D721Med (cell line): ENCODE measurements around the gene RGS1.

Experiments
- DNase-seq: peaks from one replicate; pipeline ENCODE4 v3.0.0; 2011; ENCODE audit warnings: low spot score; ENCODE audit not compliant: insufficient read length
- FAIRE-seq: peaks from 2 replicates; lab custom pipeline; 2011; peaks lifted over from hg19 to GRCh38; lab: Jason Lieb, UNC
- TF ChIP-seq, protein P1 (sequence below): IDR thresholded peaks from 2 replicates; pipeline ENCODE4 v1.5.1; 2012; ENCODE audit warnings: mild to moderate bottlenecking, control low read depth; ENCODE audit not compliant: insufficient read depth; ENCODE audit errors: missing control alignments

Gene RGS1

DNA sequence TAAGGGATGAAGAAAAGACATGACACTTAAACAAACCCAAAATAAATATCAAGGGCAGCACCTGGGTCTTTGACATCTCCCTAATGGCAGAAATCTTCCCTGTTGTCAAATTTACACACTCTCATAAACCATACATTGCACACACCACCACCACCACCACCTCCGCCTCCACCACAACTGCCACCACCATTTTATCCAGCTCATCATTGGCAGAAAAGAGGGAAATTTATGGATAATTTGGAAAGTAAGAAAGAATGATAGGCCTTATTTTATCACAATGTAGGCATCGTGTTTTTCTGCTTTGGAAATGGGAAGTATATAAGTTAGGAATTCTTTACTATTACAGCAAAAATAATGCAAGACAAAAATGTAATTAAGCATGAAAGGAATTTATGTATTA is 33.1 kb downstream of the RGS1 start:
- no peak for FAIRE-seq
- TF ChIP-seq, protein P1, sequence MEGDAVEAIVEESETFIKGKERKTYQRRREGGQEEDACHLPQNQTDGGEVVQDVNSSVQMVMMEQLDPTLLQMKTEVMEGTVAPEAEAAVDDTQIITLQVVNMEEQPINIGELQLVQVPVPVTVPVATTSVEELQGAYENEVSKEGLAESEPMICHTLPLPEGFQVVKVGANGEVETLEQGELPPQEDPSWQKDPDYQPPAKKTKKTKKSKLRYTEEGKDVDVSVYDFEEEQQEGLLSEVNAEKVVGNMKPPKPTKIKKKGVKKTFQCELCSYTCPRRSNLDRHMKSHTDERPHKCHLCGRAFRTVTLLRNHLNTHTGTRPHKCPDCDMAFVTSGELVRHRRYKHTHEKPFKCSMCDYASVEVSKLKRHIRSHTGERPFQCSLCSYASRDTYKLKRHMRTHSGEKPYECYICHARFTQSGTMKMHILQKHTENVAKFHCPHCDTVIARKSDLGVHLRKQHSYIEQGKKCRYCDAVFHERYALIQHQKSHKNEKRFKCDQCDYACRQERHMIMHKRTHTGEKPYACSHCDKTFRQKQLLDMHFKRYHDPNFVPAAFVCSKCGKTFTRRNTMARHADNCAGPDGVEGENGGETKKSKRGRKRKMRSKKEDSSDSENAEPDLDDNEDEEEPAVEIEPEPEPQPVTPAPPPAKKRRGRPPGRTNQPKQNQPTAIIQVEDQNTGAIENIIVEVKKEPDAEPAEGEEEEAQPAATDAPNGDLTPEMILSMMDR: no peak

DNA sequence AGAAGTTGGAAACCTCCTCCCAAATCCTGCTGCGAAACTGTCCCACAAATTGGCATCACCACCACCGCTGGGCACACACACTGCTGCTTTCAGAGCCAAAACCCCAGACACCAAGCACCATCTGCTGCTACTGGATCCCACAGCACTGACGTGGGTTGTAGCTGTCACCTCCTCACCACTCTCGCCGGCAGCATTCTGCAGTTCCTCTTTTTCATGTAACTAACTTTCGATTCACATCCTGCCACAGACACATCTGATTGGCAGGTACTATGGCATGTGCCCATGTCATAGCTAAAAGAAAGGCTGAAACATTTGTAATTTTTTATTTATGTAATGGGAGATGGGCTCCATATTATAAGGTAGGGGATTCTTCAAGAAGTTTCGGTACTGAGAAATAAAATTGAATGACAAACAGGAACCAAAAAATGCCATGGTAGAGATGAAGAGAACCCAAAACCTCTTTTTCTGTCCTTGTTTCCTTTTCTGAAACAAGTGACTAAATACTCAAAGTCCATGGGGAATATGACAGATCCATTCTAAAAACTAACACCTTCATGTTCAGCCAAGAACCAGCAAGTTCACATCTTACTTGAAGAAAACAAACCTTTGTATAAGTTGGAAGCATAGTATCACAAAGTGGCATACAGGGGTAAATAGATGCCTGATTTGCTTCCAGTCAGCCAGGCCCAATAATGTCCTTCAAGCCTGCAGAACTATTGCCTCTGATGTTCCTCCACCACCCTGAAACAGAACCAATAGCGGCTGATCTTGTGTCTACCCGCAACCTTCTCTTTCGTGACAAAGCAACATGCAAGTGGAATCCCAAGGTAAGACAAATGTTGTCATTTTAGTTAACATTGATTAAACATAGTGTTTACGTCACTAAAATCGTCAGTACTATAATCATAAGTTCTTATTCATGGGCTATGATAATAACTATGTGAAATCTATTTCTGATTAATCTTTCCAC is 33.8 kb downstream of the RGS1 start:
- no peak for DNase-seq
- peak; percentile 87 for FAIRE-seq
- TF ChIP-seq, protein P1: no peak

More for the DNA sequence above, 33.1 kb downstream of the RGS1 start:
- no peak for DNase-seq

DNA sequence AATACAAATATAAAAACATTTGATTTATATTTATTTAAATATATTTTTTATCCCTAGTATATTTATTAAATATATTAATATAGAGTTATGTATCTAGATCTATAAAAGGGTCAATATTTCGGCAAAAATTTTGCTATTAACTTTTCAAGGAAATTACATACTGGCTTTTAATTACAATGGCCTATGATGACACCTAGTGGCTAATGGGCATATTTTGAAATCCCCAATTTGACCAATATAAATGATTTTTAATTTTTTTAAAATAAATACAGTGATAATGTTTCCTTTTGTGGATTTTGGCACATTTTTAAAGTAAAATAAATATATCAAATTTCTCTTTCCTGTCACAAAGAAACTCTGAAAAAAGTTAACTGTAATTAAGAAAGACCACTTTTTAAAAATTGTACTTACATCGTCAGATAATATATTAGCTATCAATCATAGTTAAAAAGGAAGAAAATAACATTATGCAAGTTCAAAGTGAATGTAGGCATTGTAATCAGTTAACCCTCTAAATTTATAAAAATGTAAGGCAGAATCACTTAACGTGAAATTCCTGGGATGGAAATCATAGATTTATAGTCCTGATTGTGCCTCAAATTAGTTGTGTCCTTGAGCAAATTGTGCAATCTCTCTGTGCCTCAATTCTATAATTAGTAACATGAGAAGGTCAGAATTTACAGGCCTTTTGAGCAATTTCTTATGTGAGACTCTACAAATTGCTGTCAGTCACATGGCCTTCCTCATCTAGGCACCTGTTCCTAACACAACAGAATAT is 34.7 kb downstream of the RGS1 start:
- FAIRE-seq: peak; percentile 93
- no peak for DNase-seq
- TF ChIP-seq, protein P1: peak; percentile 71

DNA sequence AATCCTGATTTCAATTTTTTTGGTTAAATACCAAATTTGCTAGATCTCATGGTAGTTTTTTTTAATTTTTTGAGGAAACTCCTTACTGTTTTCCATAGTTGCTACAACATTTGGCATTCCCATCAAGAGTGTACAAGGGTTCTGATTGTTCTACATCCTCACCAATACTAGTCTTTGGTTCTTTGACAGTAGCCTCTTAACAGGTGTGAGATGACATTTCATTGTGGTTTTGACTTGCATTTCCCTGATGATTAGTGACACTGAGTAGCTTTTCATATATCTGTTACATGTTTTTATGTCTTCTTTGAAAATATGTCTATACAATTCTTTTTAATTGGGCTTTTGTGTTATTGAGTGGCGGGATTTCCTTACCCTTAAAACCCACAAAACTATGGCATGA is 39.5 kb downstream of the RGS1 start:
- TF ChIP-seq, protein P1: no peak
- FAIRE-seq: peak; percentile 82
- no peak for DNase-seq

DNA sequence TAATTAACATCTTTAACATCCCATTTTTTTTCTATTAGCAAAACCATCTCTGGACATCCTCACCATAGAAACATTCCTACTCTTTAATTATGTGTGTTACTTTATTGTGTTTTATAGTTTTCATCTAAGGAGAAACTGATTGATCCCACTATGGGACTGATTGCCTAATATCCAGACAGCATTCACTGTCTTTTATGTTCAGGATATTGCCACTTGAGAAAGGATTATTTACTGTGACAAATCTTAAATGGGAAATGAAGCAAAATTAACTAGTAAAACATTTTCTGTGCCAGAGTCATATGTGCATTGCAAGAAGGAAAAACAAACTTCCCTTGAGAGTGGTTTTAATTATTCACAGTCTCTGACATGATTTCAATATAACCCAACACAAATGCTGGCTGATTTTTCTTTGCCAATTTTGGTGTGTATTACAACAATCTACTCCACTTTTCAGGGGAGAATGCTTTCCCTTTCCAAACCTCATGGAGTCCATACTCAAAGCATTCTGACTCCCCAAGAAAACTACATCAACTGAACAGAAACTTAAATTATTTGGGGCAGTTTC is 44.6 kb downstream of the RGS1 start:
- DNase-seq (no peak), FAIRE-seq (peak; percentile 6)
- TF ChIP-seq, protein P1: no peak

DNA sequence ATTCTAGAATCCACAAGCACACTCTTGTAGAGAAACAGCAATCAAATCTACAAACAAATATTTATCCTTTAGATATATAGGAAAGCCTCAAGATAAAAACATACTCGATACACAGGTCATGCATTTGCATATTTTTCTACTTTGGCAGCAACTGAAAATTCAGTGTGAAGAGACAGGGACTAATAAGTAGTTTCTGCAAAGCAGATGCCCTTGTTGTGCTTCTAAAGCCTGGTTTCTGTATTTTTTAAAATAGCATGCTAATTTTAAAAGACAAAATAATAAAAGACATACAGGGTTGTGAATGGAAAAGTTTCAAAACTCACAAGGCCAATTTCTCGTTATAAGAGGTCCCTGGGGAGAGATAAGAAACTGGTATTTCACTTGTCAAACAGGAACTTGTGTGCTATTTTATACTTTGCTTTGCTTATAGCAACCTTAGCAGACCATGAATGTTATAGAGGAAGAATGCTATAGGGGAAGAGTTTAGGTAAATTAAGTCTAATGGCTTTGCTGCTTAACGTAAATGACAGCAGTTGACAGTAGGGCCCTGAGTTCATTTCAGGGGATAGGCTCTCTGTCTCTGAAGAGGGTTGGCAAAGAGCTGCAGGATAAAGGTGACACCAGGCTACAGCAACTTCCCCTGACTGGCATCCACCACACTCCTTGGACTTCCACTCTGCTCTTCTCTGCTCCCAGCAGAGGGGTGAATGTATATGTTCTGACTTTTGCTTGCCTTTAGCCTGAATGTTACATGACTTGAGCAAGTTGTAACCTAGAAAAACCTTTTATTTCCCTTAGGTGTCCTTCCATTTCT is 51.0 kb downstream of the RGS1 start:
- DNase-seq (no peak), FAIRE-seq (no peak)
- TF ChIP-seq, protein P1: no peak
